Stimulated activated CD8-positive, alpha-beta memory T cell treated with anti-CD3 and anti-CD28 coated beads, Interleukin-12 subunit alpha, Interleukin-12 subunit beta, amount 100 ng/mL, for 4 hours (primary cell): ENCODE results near the gene DBP.
A peak's percentile ranks its signal among the peaks of the same experiment; 100 is the strongest.
"Not testable (repeated sequence)": the region's sequence is repeated elsewhere in the genome, so short reads cannot be mapped to it uniquely, and the experiment has no call there.

Experiments used
- DNase-seq: peaks from one replicate; pipeline ENCODE4 v3.0.0-alpha.2; 2020; ENCODE audit warnings: low read depth

The DBP gene

DNA sequence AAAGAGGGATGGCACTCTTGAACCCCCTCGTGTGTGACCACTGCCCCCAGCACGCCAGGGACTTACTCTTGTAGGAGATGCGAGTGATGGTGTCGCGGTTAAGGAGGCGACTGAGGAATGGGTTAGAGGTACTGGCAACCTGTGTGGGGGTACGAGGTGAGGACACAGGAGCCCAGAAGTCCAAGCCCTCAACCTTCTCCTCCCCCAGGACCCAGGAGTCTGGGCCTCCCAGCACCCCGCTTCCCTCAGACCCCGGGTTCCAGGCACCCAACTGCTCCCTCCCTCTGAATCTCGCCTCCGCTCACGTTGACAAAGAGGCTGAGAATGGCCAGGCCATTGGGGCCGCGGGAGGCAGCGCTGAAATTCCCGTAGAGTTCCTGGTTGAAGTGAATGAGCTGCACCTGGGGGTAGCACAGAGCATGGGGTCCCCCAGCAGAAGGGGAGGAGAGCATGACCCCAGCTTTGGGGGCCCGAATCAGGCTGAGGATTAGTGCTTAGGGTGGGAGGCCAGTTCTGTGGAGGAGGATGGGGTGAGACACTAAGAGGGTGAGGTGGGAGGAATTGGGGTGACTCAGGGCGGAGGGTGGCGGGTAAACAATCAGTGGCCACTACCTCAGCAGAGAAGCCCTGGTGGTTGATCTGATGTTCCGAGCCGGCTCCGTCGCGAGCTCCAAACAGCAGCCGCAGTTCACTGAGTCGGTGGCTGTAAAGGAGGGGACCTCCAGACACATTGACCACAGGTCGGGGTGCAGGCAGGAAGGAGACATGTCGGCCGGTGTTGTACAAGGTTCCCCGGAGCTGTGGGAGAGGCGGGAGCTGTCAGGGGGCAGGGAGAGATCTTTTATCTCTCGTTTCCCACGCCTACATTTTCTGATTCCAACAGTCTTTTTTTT lies 2.5 kb upstream of the DBP start:
- no peak for DNase-seq

DNA sequence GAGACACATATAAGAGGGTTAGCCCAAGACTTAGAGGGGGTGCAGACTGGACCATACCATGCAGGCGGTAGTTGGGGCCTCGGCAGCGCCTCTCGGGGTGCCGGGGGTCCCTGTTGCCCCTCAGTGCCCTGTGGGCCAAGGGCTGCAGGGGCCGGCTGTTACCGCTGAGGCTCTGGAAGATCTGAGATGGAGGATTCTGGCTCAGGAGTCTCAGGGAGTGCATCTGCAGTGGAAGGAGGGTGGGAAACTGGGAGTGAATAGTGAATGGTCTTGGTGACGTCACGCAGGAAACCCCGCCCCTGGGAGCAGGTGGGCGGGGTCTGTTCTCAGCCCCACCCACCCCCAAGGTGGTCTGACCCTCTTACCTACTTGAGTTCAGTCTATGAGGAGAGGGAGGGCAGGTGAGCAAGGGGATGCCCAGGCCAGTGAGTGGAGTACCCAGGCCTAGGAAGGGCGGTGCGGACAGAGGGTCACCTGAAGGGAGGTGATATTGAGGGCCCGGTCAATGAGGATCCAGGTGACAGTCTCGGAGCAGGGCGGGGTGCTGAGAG lies 1.7 kb upstream of the DBP start:
- DNase-seq: no peak

- peak; percentile 66 for DNase-seq
Observed at GRCh38 chr19:48637948-48638830, 1.0 kb upstream of the DBP start.

- DNase-seq: peak; percentile 99
Observed at GRCh38 chr19:48637449-48637947, 319 bp upstream of the DBP start.

- no peak for DNase-seq
Observed at GRCh38 chr19:48635966-48636858, 967 bp downstream of the DBP start.

DNA sequence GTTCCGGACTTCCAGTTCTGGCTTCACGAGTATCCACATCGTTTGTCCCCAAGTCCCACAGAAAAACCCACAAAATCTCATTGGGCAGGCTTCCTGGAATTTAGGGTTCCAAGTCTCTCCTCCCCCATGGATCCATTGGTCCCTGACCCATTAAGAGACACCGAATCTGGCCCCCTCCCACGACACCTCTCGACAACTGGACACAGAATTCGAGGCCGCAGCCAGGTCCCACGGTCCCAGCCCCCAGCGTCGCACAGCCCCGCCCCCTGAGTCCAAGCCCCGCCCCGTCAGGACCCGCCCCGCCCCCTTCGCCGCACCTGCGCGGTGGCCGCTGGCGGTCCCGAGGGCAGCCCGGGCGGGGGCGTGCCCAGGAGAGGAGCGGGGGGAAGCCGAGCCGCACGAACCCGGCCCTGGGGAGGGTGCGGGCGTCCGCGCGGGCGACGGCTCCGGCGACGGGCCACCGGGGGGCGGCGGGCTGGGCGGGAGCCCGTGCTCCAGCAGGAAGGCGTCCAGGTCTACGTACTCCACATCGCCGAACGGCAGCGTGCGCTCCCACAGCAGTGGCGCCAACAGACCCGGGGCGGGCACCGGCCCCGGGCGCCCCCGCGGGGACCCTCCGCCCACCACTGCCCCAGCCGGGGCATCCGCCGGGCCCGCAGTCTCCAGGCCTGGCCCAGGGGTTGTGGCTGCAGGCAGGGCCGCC lies 1.8 kb downstream of the DBP start:
- peak; percentile 66 for DNase-seq

DNA sequence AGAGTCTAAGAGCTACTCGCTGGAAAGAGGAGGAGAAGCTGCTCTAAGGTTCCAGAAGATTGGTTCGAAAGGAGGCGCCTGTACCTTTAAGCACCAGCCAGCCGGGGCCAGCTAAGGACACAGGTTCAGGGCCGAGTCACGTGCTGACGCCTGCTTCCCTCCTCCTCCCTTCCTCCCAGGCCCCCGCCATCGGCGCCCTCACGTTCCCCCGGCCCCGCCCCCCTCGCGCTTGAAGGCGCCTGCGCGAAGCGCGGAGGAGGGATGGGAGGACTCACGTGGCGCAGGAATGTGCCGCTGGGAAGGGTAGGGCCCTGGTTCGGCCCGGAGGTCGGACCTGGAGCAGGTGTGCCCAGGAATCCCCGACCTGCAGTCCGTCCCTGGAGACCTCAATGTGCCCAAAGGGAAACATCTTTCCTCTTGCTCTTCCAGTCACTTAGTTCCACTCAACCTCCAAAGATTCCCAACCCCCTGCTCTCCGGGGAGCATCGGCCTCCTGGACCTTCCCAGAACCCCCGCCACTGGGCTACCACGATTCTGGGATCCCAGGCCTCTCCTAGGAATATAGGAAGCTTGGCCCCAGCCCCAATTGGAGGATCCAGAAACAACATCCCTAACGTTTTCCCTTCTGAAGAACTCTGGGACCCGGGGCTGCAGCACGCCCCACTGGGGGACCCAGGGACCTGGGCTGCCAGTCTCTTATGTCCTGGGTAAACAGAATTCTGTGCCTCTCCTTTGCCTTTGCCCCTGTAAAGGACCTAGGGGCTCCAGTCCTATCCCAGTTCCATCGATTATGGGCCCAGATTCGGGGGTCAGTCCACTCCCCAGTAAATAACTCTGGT lies 2.5 kb downstream of the DBP start:
- peak; percentile 84 for DNase-seq

- DNase-seq: no peak
Observed at GRCh38 chr19:48634036-48634342, 3.2 kb downstream of the DBP start.

DNA sequence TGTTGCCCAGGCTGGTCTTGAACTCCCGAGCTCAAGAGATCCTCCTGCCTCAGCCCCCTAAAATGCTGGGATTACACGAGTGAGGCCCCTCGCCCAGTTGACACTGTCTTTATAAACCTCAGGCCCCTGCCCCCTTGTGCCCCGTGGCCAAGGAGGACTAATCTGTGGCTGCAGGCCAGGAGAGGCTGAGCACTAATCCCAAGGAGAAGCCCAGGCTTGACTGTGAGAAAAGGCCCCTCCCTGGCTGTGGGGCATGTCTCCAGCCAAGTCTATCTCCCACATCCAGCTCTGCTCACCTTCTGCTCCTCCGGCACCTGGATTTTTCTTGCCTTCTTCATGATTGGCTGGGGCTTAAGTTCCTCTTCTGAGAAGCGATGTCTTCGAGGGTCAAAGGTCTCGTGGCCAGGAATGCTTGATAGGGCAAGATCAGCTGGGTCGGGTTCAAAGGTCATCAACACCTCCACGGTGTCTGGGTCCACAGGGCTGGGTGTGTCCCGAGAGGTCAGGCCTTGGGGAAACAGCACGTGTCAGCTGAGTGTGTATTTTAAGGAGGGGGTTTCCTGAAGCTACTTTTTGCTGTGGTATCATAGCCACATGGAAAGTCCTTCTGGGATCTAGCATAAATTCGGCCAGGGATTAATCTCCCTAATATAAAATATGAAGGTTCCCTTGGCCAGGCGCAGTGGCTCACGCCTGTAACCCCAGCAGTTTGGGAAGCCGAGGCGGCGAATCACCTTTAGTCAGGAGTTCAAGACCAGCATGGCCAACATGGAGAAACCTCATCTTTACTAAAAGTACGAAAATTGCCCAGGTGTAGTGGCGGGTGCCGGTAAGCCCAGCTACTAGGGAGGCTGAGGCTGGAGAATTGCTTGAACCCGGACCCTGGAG lies 3.8 kb downstream of the DBP start:
- no peak for DNase-seq

DNA sequence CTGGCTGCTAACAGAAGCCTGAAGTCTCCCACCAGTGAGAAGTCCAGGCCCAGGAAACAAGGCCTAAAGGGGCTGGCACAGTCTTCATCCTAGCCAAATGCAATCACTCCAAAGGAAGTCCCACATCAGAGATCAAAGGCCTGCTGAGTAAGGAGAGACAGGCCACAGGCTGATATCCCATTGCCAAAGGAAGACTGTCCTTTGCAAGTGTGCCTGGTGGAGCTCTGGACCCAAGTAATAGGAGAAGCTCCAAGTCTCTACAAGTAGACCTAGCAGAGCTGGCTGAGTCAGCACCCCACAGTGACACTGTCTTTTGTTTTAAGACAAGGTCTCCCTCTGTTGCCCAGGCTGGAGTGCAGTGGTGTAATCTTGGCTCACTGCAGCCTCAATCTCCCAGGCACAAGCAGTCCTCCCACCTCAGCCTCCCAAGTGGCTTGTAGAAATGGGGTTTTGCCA lies 4.5 kb downstream of the DBP start:
- no peak for DNase-seq

- not testable (repeated sequence) for DNase-seq
Observed at GRCh38 chr19:48632286-48632685, 4.9 kb downstream of the DBP start.

DNA sequence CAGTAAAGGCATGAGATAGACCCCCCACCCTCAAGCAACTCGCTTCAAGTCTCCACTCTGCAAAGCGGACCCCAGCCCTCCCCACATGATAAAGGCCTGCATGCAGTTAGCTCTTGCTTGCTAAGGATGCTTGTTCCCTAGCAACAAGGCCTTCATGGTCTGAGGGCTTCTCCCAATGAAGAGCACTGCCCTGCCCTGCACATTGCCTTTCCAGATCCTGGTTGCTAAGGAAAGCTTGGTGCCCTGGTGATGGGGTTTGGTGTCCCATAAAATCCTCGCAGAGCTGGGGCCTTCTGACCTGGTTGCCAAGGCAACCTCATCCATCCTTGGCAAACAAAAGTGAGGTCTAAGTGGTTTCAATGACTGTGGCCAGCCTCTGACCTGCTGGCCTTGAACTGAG lies 6.0 kb downstream of the DBP start:
- DNase-seq: no peak

DNA sequence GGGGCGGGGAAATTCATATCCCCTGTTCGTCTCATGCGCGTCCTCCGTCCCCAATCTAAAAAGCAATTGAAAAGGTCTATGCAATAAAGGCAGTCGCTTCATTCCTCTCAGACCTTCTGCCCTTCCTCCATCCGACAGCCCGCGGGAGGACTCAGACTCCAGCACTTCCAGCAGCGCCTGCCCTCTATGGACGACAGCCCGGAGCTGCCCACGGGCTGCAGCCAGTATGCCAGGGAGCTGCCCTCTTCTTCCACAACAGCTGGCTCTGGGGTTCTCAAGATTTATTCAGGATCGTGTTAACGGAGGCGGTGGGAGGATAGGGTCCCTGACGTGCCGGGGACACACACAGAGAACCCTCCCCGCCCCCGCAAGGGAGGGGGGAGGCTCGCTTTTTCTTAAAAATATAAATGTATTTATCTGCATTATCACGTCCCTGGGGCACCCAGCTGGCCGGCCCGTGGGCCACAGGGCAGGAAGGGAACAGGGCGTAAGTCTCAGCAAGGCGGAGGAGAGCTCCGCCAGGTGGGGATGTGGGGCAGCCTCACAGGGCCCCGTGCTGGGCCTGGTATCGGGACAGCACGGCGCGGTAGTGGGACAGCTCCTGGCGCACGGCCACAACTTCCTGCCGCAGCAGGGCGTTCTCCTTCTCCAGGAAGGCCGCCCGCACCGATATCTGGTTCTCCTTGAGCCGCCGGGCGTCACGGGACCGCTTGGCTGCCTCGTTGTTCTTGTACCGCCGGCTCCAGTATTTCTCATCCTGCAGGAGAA lies 6.7 kb downstream of the DBP start:
- DNase-seq: no peak

- no peak for DNase-seq
Observed at GRCh38 chr19:48629599-48630295, 7.4 kb downstream of the DBP start.

DNA sequence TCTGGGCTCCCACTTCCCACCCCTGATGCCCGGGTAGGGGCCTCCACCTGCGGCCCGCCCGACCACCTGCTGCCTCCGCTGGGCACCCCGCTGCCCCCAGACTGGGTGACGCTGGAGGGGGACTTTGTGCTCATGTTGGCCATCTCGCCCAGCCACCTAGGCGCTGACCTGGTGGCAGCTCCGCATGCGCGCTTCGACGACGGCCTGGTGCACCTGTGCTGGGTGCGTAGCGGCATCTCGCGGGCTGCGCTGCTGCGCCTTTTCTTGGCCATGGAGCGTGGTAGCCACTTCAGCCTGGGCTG lies 7.9 kb downstream of the DBP start:
- DNase-seq: no peak

DNA sequence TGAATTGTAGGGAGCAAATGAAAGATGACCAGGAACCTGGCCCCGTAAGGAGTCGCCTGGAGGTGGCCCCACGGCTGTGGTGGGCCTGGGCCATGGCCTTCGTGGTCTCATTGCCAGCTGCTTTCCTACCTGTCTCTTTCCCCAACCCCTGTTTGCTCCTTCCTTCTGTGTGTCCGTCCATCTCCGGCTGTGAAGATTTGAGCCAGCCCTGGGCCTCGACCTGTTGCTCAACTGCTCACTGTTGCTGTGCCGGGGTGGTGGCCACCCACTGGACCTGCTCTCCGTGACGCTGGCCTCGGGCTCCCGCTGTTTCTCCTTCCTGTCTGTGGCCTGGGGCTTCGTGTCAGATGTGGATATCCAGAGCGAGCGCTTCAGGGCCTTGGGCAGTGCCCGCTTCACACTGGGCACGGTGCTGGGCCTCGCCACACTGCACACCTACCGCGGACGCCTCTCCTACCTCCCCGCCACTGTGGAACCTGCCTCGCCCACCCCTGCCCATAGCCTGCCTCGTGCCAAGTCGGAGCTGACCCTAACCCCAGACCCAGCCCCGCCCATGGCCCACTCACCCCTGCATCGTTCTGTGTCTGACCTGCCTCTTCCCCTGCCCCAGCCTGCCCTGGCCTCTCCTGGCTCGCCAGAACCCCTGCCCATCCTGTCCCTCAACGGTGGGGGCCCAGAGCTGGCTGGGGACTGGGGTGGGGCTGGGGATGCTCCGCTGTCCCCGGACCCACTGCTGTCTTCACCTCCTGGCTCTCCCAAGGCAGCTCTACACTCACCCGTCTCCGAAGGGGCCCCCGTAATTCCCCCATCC lies 8.5 kb downstream of the DBP start:
- no peak for DNase-seq

DNA sequence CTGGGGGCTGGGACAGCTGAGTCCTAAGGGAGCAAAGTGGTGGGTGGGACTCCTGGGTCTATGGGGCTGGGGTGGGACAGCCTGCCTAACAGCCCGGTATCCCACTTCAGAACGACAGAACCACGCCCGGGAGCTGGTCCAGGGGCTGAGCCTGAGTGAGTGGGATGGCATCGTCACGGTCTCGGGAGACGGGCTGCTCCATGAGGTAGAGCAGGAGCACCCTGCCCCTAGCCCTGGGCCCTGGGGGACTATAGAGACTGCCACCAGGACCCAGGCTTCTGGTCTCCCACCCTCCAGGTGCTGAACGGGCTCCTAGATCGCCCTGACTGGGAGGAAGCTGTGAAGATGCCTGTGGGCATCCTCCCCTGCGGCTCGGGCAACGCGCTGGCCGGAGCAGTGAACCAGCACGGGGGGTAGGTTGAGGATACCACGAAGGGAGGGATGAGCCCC lies 9.3 kb downstream of the DBP start:
- no peak for DNase-seq
